Spinal cord (tissue), 10 donors: ENCODE results near the gene TMEM221. TPM values are rescaled to one million over a fixed set of nuclear protein-coding genes. Genes with fewer than 3 reads are reported as not detected.

Experiments used
- DNase-seq, 6 donors: peaks; one replicate each; pipeline versions ENCODE4 v3.0.0 to v3.0.0-alpha.2; 2013 to 2015; ENCODE audit warnings: low spot score in 6 of 6, low read depth in 4 of 6
- H3K27ac ChIP-seq: one replicate; pipeline ENCODE4 v1.5.1; 2013; ENCODE audit warnings: low read depth, low read length, control low read depth
- H3K27me3 ChIP-seq: one replicate; pipeline ENCODE4 v1.6.1; 2013; ENCODE audit warnings: low read length; ENCODE audit not compliant: control insufficient read depth, insufficient read depth
- H3K36me3 ChIP-seq: one replicate; pipeline ENCODE4 v1.6.1; 2013; ENCODE audit warnings: low read length; ENCODE audit not compliant: control insufficient read depth, insufficient read depth
- H3K4me1 ChIP-seq: one replicate; pipeline ENCODE4 v1.6.1; 2013; ENCODE audit warnings: low read length; ENCODE audit not compliant: control insufficient read depth, insufficient read depth
- H3K4me3 ChIP-seq: one replicate; pipeline ENCODE4 v1.5.1; 2013; ENCODE audit warnings: low read depth, low read length, control low read depth
- H3K9me3 ChIP-seq: one replicate; pipeline ENCODE4 v1.6.1; 2013; ENCODE audit warnings: low read length; ENCODE audit not compliant: control insufficient read depth, insufficient read depth
- WGBS: methylation state at CpG from one replicate; pipeline ENCODE4 v1.1.5; 2013; ENCODE audit warnings: missing lambda C conversion rate; ENCODE audit not compliant: insufficient coverage; 5-methylcytosine and 5-hydroxymethylcytosine counted together
- polyA plus RNA-seq, 2 donors: library from polyadenylated mRNA; unstranded; fragments of 120-200 nt; gene quantifications; one replicate each; pipeline ENCODE4 v1.2.1, GENCODE V29; 2013; ENCODE audit not compliant: insufficient read length in 2 of 2
- total RNA-seq, 2 donors: library from RNA; depleted of rRNA in 1 of 2; stranded (reverse); fragments of 120-200 nt in 1 of 2; fragments of >200 nt in 1 of 2; gene quantifications; one replicate each; pipeline versions ENCODE4 v1.2.3 to v1.2.4, GENCODE V29; 2013 to 2014
- donor health status: healthy.

The TMEM221 gene
- total and polyA plus RNA-seq, 4 donors: 2.1 to 4.2 (median 2.6) TPM

DNA sequence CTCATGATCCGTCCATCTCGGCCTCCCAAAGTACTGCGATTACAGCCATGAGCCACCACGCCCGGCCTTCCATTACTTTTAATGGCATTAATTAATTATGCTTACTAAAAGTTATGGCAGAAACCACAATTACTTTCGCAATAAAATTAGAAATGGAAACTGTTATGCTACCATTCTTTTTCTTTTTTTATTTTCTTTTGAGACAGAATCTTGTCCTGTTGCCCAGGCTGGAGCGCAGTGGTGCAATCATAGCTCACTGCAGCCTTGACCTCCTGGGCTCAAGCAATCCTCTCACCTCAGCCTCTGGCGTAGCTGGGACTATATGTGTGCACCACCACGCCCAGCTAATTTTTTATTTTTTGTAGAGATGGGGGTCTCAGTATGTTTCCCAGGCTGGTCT lies 38.5 kb downstream of the TMEM221 start:
- H3K27ac ChIP-seq: no peak overlapping the region
- DNase-seq: no peak
- H3K36me3 ChIP-seq: no peaks in the 10 kb centered on the region
- 100% methylated on average over 1 of the region's 9 CpGs for WGBS
- H3K4me1 ChIP-seq: peaks cover 13% of the 10 kb centered on the region
- H3K9me3 ChIP-seq: no peaks in the 10 kb centered on the region
- H3K27me3 ChIP-seq: peaks cover under 1% of the 10 kb centered on the region
- H3K4me3 ChIP-seq: no peak overlapping the region

DNA sequence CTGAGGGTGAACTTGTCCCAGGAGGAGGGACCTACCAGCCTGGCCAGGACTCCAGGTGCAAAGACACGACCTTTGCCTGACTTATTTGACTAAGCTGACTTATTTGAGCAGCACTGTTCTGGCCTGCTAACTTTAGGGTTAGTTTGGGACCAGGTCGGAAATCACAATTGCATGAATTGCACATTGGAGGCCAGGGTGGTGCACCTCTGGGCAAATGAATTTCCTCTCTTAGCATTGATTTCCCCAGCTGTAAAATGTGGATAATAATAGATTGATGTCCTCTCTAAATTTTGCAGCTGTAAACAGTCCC lies 41.6 kb downstream of the TMEM221 start:
- H3K27ac ChIP-seq: no peak overlapping the region
- peaks cover 19% of the 10 kb centered on the region for H3K4me1 ChIP-seq
- H3K36me3 ChIP-seq: no peaks in the 10 kb centered on the region
- H3K4me3 ChIP-seq: no peak overlapping the region
- peaks cover 6% of the 10 kb centered on the region for H3K27me3 ChIP-seq
- 41% methylated on average over 2 of the region's 2 CpGs for WGBS
- H3K9me3 ChIP-seq: no peaks in the 10 kb centered on the region
- no peak for DNase-seq

DNA sequence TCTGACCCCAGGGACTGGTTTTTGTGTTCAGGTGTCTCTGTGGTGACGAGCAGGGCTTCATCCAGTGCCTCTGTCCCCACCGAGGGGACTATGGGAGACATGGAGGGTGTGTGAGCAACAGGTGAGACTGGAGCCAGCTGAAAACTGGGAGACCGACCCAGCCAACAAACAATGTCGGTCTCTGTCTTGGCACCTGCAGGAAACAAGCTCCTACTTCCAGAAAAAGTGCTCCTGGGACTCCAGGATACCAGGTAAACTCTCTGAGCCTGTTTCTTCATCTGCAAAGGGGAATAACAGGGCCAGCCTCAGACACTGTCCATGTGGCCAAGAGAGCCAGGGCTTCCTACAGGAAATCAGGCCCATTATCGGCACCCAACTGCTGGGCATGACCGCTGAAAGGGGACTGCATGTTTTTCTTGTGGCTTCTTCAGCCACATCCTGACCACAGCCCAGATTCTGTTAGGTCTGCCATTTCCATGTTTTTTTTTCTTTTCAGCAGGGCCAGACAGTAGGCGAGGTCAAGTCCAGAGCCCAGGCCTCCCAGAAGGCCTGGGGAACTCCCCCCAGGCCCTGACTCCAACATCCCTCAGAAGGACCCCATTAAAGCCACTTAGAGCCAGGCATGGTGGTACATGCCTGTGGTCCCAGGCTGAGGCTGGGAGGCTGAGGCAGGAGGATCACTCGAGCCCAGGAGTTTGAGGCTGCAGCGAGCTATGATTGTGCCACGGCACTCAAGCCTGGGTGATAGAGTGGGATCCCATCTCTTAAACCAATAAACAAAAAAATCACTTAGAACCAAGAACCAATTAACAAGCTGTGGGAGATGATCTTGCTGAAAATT lies 42.2 kb downstream of the TMEM221 start:
- H3K4me3 ChIP-seq: no peak overlapping the region
- no peak for DNase-seq
- no peaks in the 10 kb centered on the region for H3K9me3 ChIP-seq
- peaks cover 19% of the 10 kb centered on the region for H3K4me1 ChIP-seq
- peaks cover 6% of the 10 kb centered on the region for H3K27me3 ChIP-seq
- no peaks in the 10 kb centered on the region for H3K36me3 ChIP-seq
- no peak overlapping the region for H3K27ac ChIP-seq
- 83% methylated on average over 7 of the region's 10 CpGs for WGBS

DNA sequence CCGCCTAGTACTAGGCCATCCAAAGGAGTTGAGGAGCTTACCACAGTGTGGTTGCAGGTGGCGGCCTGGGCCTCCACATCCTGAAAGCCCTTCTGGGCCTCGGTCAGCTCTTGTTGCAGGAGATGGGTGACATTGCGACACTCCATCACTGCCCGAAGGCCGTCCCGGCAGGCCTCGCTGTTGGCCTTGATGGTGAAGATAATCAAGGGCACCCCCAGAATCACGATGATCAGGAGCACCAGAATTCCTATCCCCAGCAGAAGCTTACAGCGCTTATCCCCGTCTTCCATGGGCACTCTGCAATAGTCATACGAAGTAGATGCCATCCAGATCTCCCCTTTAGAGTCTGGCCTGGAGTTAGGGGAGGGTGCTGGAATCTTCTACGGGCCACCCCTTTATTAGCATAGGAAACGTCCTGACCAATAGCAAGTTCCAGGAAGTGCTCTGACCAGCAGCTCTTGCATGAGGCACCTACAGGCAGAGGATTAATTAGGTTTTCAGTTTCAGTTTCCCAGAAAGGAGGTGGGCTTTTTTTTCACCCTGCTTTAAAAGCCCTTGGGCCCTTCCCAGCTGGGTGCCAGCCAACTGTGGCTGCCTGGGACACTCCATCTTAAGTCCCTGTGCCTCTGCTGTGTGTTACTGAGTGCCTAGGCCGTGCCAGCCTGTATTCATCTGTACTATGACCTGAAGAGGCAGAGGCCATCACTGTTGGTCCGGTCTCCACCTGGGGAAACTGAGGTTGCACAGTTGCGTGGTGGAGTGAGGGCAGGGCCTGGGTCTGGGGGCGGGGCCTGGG lies 43.0 kb downstream of the TMEM221 start, which contains the start of gene BST2:
Gene BST2 (minus strand): TSS at position 381 of the 796 bp plus-strand sequence. CDS start 55 bp downstream, at position 326.
- no peaks in the 10 kb centered on the region for H3K9me3 ChIP-seq
- peaks cover 6% of the 10 kb centered on the region for H3K27me3 ChIP-seq
- peaks cover 19% of the 10 kb centered on the region for H3K4me1 ChIP-seq
- no peak within 1 kb of the TSS for H3K27ac ChIP-seq
- no peaks in the 10 kb centered on the region for H3K36me3 ChIP-seq
- H3K4me3 ChIP-seq: no peak within 1 kb of the TSS
- 80% methylated on average over 13 of the region's 18 CpGs for WGBS
- DNase-seq: peak in 1 of 6 donors; percentile 44

DNA sequence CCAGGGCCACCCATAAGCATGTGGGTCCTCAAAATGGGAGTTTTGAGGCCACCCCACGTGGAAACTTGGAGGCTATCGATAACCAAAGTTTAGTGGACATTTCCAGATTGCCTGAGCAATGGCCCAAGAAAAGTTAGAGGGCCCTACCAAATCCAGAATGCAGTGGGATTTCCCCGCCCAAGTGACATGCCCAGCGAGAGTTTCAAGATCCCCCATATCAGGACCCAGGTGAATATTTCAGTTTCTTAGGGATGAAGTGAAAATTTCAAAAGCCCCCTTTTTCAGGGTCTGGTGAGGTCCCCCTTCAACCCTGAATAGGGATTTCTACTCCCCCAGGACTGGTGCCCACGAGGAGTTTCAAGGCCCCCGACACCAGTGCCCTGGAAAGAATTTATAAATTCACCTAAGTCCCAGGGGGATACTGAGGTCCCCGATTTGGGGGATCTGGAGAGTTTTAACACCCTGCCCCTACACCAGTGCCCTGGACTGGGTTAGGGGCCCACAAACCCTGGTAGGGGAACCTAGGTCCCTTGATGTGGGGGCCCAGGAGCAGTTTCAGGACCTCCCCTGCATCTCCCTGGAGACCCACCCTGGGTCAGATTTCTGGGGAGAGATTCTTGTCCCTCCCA lies 43.7 kb downstream of the TMEM221 start:
- Histone ChIP-seq H3K9me3 (no peaks in the 10 kb centered on the region), H3K4me3 (no peak overlapping the region), H3K4me1 (peaks cover 19% of the 10 kb centered on the region), H3K36me3 (no peaks in the 10 kb centered on the region), H3K27me3 (peaks cover 6% of the 10 kb centered on the region), H3K27ac (no peak overlapping the region)
- 89% methylated on average over 3 of the region's 7 CpGs for WGBS
- DNase-seq: no peak

DNA sequence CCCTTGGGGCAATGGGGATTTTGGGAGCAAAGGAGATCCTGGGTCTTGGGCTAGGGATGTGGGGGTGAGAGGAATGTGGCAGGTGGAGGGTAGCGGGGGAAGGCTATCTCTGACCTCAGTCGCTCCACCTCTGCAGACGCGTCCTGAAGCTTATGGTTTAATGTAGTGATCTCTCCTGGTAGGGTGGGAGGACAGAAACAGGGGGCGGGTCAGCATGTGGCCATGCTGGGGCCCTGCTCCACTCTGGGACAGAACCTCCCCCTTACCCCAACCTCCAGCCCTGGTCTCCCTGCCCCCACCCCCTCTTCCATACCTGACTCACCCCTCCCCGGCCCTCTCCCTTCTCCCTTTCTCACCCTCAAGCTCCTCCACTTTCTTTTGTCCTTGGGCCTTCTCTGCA lies 44.5 kb downstream of the TMEM221 start:
- WGBS: 86% methylated on average over 4 of the region's 6 CpGs
- Histone ChIP-seq H3K4me1 (peaks cover 19% of the 10 kb centered on the region), H3K27ac (no peak overlapping the region), H3K36me3 (no peaks in the 10 kb centered on the region), H3K27me3 (peaks cover 6% of the 10 kb centered on the region), H3K9me3 (no peaks in the 10 kb centered on the region), H3K4me3 (no peak overlapping the region)
- DNase-seq: no peak

DNA sequence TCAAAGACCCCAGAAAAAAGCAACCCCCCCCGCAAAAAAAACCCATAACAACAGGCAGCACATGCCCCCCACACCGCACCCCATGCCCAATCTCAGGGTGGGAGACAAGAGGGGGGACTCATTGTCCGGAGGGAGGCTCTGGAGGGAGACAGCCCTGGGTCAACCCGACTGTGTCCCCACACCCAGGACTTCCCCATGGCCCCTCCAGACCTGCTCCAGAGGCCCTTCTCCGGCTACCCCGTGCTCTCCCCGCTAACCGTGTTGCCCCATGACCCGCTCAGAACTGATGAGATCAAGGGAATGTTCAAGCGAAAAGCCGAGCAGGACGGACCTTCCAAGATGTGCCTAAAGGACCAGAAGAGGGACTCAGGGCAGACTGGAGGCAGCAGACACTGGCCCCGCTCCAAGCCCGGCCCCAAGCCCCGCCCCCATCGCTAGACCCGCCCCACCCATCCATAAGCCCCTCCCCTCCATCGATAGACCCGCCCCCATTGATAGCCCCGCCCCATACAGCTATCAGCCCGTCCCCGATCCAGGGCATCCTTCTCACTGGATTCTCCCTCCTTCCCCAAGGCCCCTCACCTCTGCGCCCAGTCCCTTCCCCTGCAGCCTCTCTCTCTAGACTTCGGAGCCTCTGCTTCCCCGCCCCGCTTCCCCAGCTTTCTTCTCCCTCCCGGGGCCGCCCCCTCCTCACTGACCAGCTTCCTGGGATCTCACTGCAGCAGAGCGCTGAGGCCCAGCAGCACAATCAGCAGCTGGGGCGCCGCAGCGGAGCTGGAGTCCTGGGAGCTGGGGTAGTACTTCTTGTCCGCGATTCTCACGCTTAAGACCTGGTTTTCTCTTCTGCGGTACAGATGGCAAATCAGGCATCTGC lies 45.2 kb downstream of the TMEM221 start:
- H3K27ac ChIP-seq: no peak overlapping the region
- DNase-seq: peak in 1 of 6 donors; percentile 23
- H3K4me1 ChIP-seq: peaks cover 19% of the 10 kb centered on the region
- H3K4me3 ChIP-seq: no peak overlapping the region
- no peaks in the 10 kb centered on the region for H3K36me3 ChIP-seq
- WGBS: 26% methylated on average over 26 of the region's 36 CpGs
- no peaks in the 10 kb centered on the region for H3K9me3 ChIP-seq
- H3K27me3 ChIP-seq: peaks cover 6% of the 10 kb centered on the region

DNA sequence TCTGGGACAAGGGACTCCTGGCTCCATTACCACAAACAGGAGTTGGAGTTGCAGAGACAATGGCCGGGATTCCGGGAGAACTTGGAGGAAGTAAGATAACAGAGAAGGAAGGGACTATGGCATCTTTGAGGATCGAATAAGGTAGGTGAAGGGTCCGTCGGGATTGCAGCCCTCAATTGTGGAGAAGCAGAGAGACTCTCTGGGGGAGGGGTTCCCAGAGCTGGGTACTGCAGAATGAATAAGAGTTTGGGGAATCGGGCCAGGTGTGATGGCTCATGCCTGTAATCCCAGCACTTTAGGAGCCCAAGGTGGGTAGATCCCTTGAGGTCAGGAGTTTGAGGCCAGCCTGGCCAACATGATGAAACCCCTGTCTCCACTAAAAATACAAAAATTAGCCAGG lies 46.8 kb downstream of the TMEM221 start:
- H3K27ac ChIP-seq: no peak overlapping the region
- DNase-seq: no peak
- H3K27me3 ChIP-seq: peaks cover 6% of the 10 kb centered on the region
- H3K4me1 ChIP-seq: peaks cover 17% of the 10 kb centered on the region
- no peak overlapping the region for H3K4me3 ChIP-seq
- no peaks in the 10 kb centered on the region for H3K9me3 ChIP-seq
- no peaks in the 10 kb centered on the region for H3K36me3 ChIP-seq
- WGBS: 89% methylated on average over 5 of the region's 6 CpGs
